ENCODE results near the gene SYT2.
"Not testable (repeated sequence)": the region's sequence is repeated elsewhere in the genome, so short reads cannot be mapped to it uniquely, and the experiment has no call there.

GRCh38 chr1:202544766-202545449 lies 165.3 kb downstream of the SYT2 start:
- TF ChIP-seq, protein P1, sequence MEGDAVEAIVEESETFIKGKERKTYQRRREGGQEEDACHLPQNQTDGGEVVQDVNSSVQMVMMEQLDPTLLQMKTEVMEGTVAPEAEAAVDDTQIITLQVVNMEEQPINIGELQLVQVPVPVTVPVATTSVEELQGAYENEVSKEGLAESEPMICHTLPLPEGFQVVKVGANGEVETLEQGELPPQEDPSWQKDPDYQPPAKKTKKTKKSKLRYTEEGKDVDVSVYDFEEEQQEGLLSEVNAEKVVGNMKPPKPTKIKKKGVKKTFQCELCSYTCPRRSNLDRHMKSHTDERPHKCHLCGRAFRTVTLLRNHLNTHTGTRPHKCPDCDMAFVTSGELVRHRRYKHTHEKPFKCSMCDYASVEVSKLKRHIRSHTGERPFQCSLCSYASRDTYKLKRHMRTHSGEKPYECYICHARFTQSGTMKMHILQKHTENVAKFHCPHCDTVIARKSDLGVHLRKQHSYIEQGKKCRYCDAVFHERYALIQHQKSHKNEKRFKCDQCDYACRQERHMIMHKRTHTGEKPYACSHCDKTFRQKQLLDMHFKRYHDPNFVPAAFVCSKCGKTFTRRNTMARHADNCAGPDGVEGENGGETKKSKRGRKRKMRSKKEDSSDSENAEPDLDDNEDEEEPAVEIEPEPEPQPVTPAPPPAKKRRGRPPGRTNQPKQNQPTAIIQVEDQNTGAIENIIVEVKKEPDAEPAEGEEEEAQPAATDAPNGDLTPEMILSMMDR (IDR thresholded peaks at IDR 0.05) = not testable (repeated sequence)
- TF ChIP-seq POLR2A (IDR thresholded peaks at IDR 0.05) = not testable (repeated sequence)
